ENCODE results near the gene GHDC. TPM values are rescaled to one million over a fixed set of nuclear protein-coding genes. Genes with fewer than 3 reads are reported as not detected.

Gene GHDC
- polyA plus RNA-seq, 1 donor = 30.1 TPM

DNA sequence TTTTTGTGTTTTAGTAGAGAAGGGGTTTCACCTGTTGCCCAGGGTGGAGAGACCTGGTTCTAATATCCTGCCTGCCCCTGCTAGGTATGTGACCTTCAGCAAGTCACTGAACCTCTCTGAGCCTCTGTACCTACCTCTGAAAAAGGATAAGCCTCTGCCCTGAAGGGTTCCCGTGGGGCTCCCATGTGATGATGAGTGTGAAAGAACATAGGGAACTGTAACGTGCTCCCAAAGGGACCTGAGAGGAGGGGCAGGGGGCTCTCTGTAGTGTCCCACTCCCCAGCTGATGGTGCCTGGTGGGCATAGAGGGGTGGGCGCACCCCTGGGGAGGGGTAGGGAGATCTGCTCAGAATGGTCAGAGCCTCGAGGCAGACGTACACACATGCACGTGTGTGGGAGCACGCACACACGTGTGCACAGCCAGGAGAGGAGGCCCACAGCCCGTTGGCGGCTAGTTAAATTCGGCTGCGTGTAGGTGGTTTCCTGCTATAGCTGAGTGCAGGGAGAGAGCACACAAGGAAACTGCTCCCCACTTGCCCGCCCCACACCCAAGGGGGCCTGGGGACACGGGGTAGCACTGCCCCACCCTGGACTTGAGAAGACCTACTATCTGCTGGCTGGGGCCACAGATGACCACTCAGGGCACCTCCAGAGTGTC lies 20.0 kb downstream of the GHDC start:
- Histone ChIP-seq H3K36me3 (ENCODE audit: control insufficient read depth, insufficient read depth, low read length) (no peaks in the 10 kb centered on the region), H3K4me1 (ENCODE audit: control insufficient read depth, insufficient read depth, low read length) (no peaks in the 10 kb centered on the region), H3K4me3 (ENCODE audit: low read length) (no peak overlapping the region), H3K27ac (ENCODE audit: low read length) (no peak overlapping the region), H3K9me3 (ENCODE audit: control insufficient read depth, low read depth, low read length) (no peaks in the 10 kb centered on the region), H3K27me3 (ENCODE audit: control insufficient read depth, insufficient read depth, low read length) (peaks cover 17% of the 10 kb centered on the region)
- WGBS (ENCODE audit: insufficient coverage, low lambda C conversion rate) = no CpG with 5 or more reads among the region's 14 CpGs
- DNase-seq = no peak

GRCh38 chr17:42171831-42172230 lies 22.5 kb downstream of the GHDC start:
- H3K36me3 ChIP-seq (ENCODE audit: control insufficient read depth, insufficient read depth, low read length) = no peaks in the 10 kb centered on the region
- H3K4me1 ChIP-seq (ENCODE audit: control insufficient read depth, insufficient read depth, low read length) = no peaks in the 10 kb centered on the region
- peaks cover 11% of the 10 kb centered on the region for H3K27me3 ChIP-seq (ENCODE audit: control insufficient read depth, insufficient read depth, low read length)
- H3K4me3 ChIP-seq (ENCODE audit: low read length) = no peak overlapping the region
- no peak overlapping the region for H3K27ac ChIP-seq (ENCODE audit: low read length)
- no CpG with 5 or more reads among the region's 11 CpGs for WGBS (ENCODE audit: insufficient coverage, low lambda C conversion rate)
- H3K9me3 ChIP-seq (ENCODE audit: control insufficient read depth, low read depth, low read length) = no peaks in the 10 kb centered on the region
- no peak for DNase-seq

GRCh38 chr17:42169351-42169750 lies 24.9 kb downstream of the GHDC start:
- Histone ChIP-seq H3K9me3 (ENCODE audit: control insufficient read depth, low read depth, low read length) (no peaks in the 10 kb centered on the region), H3K27me3 (ENCODE audit: control insufficient read depth, insufficient read depth, low read length) (peaks cover 11% of the 10 kb centered on the region), H3K4me1 (ENCODE audit: control insufficient read depth, insufficient read depth, low read length) (no peaks in the 10 kb centered on the region), H3K27ac (ENCODE audit: low read length) (no peak overlapping the region), H3K36me3 (ENCODE audit: control insufficient read depth, insufficient read depth, low read length) (no peaks in the 10 kb centered on the region), H3K4me3 (ENCODE audit: low read length) (no peak overlapping the region)
- WGBS (ENCODE audit: insufficient coverage, low lambda C conversion rate) = no CpG with 5 or more reads among the region's 29 CpGs
- DNase-seq = no peak

- no peaks in the 10 kb centered on the region for H3K4me1 ChIP-seq (ENCODE audit: control insufficient read depth, insufficient read depth, low read length)
- H3K36me3 ChIP-seq (ENCODE audit: control insufficient read depth, insufficient read depth, low read length) = no peaks in the 10 kb centered on the region
- no peak overlapping the region for H3K27ac ChIP-seq (ENCODE audit: low read length)
- H3K4me3 ChIP-seq (ENCODE audit: low read length) = no peak overlapping the region
- H3K27me3 ChIP-seq (ENCODE audit: control insufficient read depth, insufficient read depth, low read length) = peaks cover 8% of the 10 kb centered on the region
- no CpG with 5 or more reads among the region's 8 CpGs for WGBS (ENCODE audit: insufficient coverage, low lambda C conversion rate)
- no peak for DNase-seq
- H3K9me3 ChIP-seq (ENCODE audit: control insufficient read depth, low read depth, low read length) = no peaks in the 10 kb centered on the region
Measured at GRCh38 chr17:42167807-42168206, 26.5 kb downstream of the GHDC start.

- Histone ChIP-seq H3K9me3 (ENCODE audit: control insufficient read depth, low read depth, low read length) (no peaks in the 10 kb centered on the region), H3K27me3 (ENCODE audit: control insufficient read depth, insufficient read depth, low read length) (peaks cover 5% of the 10 kb centered on the region), H3K36me3 (ENCODE audit: control insufficient read depth, insufficient read depth, low read length) (no peaks in the 10 kb centered on the region), H3K4me1 (ENCODE audit: control insufficient read depth, insufficient read depth, low read length) (no peaks in the 10 kb centered on the region), H3K27ac (ENCODE audit: low read length) (no peak overlapping the region), H3K4me3 (ENCODE audit: low read length) (no peak overlapping the region)
- WGBS (ENCODE audit: insufficient coverage, low lambda C conversion rate) = no CpG with 5 or more reads among the region's 19 CpGs
- DNase-seq = no peak
Measured at GRCh38 chr17:42166196-42166763, 28.0 kb downstream of the GHDC start.

- Histone ChIP-seq H3K27me3 (ENCODE audit: control insufficient read depth, insufficient read depth, low read length) (peaks cover 3% of the 10 kb centered on the region), H3K36me3 (ENCODE audit: control insufficient read depth, insufficient read depth, low read length) (no peaks in the 10 kb centered on the region), H3K9me3 (ENCODE audit: control insufficient read depth, low read depth, low read length) (no peaks in the 10 kb centered on the region), H3K4me3 (ENCODE audit: low read length) (no peak overlapping the region), H3K4me1 (ENCODE audit: control insufficient read depth, insufficient read depth, low read length) (no peaks in the 10 kb centered on the region), H3K27ac (ENCODE audit: low read length) (no peak overlapping the region)
- DNase-seq = no peak
- WGBS (ENCODE audit: insufficient coverage, low lambda C conversion rate) = 50% methylated on average over 2 of the region's 6 CpGs
Measured at GRCh38 chr17:42165751-42166150, 28.5 kb downstream of the GHDC start.

GRCh38 chr17:42163696-42164407 lies 30.4 kb downstream of the GHDC start:
- Histone ChIP-seq H3K9me3 (ENCODE audit: control insufficient read depth, low read depth, low read length) (no peaks in the 10 kb centered on the region), H3K4me3 (ENCODE audit: low read length) (no peak overlapping the region), H3K4me1 (ENCODE audit: control insufficient read depth, insufficient read depth, low read length) (no peaks in the 10 kb centered on the region), H3K27ac (ENCODE audit: low read length) (no peak overlapping the region), H3K36me3 (ENCODE audit: control insufficient read depth, insufficient read depth, low read length) (no peaks in the 10 kb centered on the region), H3K27me3 (ENCODE audit: control insufficient read depth, insufficient read depth, low read length) (no peaks in the 10 kb centered on the region)
- DNase-seq = no peak
- WGBS (ENCODE audit: insufficient coverage, low lambda C conversion rate) = no CpG with 5 or more reads among the region's 22 CpGs

GRCh38 chr17:42163113-42163512 lies 31.2 kb downstream of the GHDC start:
- no CpG with 5 or more reads among the region's 8 CpGs for WGBS (ENCODE audit: insufficient coverage, low lambda C conversion rate)
- H3K4me1 ChIP-seq (ENCODE audit: control insufficient read depth, insufficient read depth, low read length) = no peaks in the 10 kb centered on the region
- H3K36me3 ChIP-seq (ENCODE audit: control insufficient read depth, insufficient read depth, low read length) = no peaks in the 10 kb centered on the region
- no peaks in the 10 kb centered on the region for H3K27me3 ChIP-seq (ENCODE audit: control insufficient read depth, insufficient read depth, low read length)
- no peaks in the 10 kb centered on the region for H3K9me3 ChIP-seq (ENCODE audit: control insufficient read depth, low read depth, low read length)
- no peak overlapping the region for H3K27ac ChIP-seq (ENCODE audit: low read length)
- no peak overlapping the region for H3K4me3 ChIP-seq (ENCODE audit: low read length)
- DNase-seq = no peak

GRCh38 chr17:42160531-42160910 lies 33.8 kb downstream of the GHDC start:
- Histone ChIP-seq H3K4me1 (ENCODE audit: control insufficient read depth, insufficient read depth, low read length) (no peaks in the 10 kb centered on the region), H3K27me3 (ENCODE audit: control insufficient read depth, insufficient read depth, low read length) (no peaks in the 10 kb centered on the region), H3K27ac (ENCODE audit: low read length) (no peak overlapping the region), H3K4me3 (ENCODE audit: low read length) (no peak overlapping the region), H3K9me3 (ENCODE audit: control insufficient read depth, low read depth, low read length) (no peaks in the 10 kb centered on the region), H3K36me3 (ENCODE audit: control insufficient read depth, insufficient read depth, low read length) (no peaks in the 10 kb centered on the region)
- 100% methylated on average over 1 of the region's 7 CpGs for WGBS (ENCODE audit: insufficient coverage, low lambda C conversion rate)
- no peak for DNase-seq

DNA sequence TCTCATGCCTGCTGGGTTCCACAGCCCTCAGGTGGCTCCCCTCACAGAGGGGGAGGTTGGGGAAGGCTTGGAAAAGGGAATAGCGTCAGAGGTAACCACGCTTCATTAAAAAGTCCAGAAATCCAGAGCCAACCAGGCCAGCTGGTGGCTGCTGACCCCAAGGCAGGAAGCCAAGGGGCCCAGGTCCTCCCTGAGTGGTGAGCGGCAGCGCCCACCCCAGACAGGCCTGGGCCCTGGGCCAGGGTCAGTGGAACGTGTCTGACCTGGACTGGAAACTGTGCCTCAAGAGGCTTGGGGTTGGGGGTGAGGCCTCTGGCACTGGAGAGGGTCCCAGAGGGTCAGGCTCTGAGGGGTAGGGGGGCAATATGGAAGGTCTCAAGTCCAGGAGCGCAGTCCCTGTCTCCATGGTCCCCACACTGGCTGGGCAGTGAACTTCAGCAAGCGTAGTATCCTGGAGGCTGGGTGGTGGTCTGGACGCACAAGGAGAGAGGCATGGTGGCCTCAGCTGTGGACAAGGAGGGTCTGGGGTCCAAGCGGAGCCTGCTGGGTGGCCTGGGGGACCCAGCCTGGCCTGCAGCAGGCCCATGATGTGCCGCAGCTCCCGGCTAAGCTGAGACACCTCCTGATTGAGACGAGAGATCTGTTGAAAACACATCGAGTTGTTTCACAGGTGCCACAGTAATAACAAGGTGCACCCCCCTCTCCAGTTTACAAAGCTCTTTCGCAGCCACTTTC lies 34.3 kb downstream of the GHDC start:
- Histone ChIP-seq H3K36me3 (ENCODE audit: control insufficient read depth, insufficient read depth, low read length) (no peaks in the 10 kb centered on the region), H3K4me1 (ENCODE audit: control insufficient read depth, insufficient read depth, low read length) (no peaks in the 10 kb centered on the region), H3K4me3 (ENCODE audit: low read length) (no peak overlapping the region), H3K27me3 (ENCODE audit: control insufficient read depth, insufficient read depth, low read length) (no peaks in the 10 kb centered on the region), H3K27ac (ENCODE audit: low read length) (no peak overlapping the region), H3K9me3 (ENCODE audit: control insufficient read depth, low read depth, low read length) (no peaks in the 10 kb centered on the region)
- no CpG with 5 or more reads among the region's 14 CpGs for WGBS (ENCODE audit: insufficient coverage, low lambda C conversion rate)
- DNase-seq = no peak

Data from large intestine (tissue), 3 donors.